Thyroid gland (tissue), 4 donors: ENCODE measurements around the gene VPS50. TPM values are rescaled to one million over a fixed set of nuclear protein-coding genes. Genes with fewer than 3 reads are reported as not detected.

Experiments used
- DNase-seq, 2 donors: peaks; one replicate each; pipeline ENCODE4 v3.0.0-alpha.2; 2019
- H3K27ac ChIP-seq, 3 donors: fragments of 200-600 bp; sonication (generic); 1 replicate in 2 of 3; 2 replicates in 1 of 3; pipeline ENCODE4 v1.5.1; 2016 to 2019; ENCODE audit warnings: mild to moderate bottlenecking in 1 of 3, moderate library complexity in 1 of 3
- H3K27me3 ChIP-seq: fragments of 200-600 bp; sonication (generic); one replicate; pipeline ENCODE4 v1.5.1; 2019
- H3K36me3 ChIP-seq, 2 donors: fragments of 200-600 bp; sonication (generic); one replicate each; pipeline ENCODE4 v1.5.1; 2016 to 2019
- H3K4me1 ChIP-seq, 2 donors: fragments of 200-600 bp; sonication (generic); one replicate each; pipeline ENCODE4 v1.5.1; 2017 to 2019
- H3K4me3 ChIP-seq, 3 donors: fragments of 200-600 bp; sonication (generic); replicated peaks in 1 of 3; 1 replicate in 2 of 3; 2 replicates in 1 of 3; pipeline ENCODE4 v1.5.1; 2016; ENCODE audit warnings: mild to moderate bottlenecking in 1 of 3
- H3K9me3 ChIP-seq: fragments of 200-600 bp; sonication (generic); one replicate; pipeline ENCODE4 v1.5.1; 2017
- POLR2A ChIP-seq, 2 donors: fragments of 450-650 bp; IDR thresholded peaks; one replicate each; pipeline ENCODE4 v1.6.1; 2017; ENCODE audit warnings: antibody characterized with exemption in 2 of 2, mild to moderate bottlenecking in 2 of 2, moderate library complexity in 1 of 2
- WGBS, 2 donors: methylation state at CpG; one replicate each; pipeline ENCODE4 v1.1.5; 2017; 5-methylcytosine and 5-hydroxymethylcytosine counted together
- intact Hi-C: fragments of 100-400 bp; cut with DNase I; formaldehyde crosslinking; loops from one replicate; pipeline ENCODE4 v1.15.1; 2023
- total RNA-seq, 4 donors: library from RNA; depleted of rRNA; stranded (reverse); fragments of >200 nt; gene quantifications; one replicate each; pipeline ENCODE4 v1.2.3, GENCODE V29; 2016
- TF ChIP-seq, protein P1 (sequence below), 6 experiments: fragments of 200-600 bp in 3 of 6; fragments of 450-650 bp in 3 of 6; sonication (generic) in 3 of 6; IDR thresholded peaks; one replicate each; pipeline ENCODE4 v1.5.1; 2016 to 2019; ENCODE audit warnings: antibody characterized with exemption in 6 of 6, mild to moderate bottlenecking in 2 of 6, inconsistent platforms in 1 of 6, moderate library complexity in 1 of 6

The VPS50 gene
- total RNA-seq, 4 donors from 2014 or later = 27.4 to 41.1 (median 36.0) TPM

GRCh38 chr7:93293229-93293628 lies 61.1 kb downstream of the VPS50 start:
- H3K9me3 ChIP-seq = no peaks in the 10 kb centered on the region

DNA sequence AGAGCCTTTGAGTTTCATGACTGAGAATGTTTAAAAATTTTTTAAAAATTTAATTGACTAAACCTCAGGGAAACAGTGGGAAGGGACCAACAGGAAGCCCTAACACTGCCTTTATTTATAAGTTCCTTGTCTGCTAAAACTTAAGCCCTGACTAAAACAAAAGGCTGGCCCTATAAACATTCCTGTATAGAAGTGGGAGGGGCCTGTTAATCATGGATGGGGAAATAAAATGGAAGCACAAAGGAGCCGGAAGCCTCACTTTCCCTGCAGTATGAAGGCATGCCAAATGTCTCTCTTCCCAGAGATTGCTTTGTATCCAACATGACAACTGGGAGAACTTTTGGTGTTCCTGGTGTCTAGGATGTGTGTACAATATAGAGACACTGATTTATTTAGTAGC lies 66.0 kb downstream of the VPS50 start:
- no peak for TF ChIP-seq POLR2A (IDR thresholded peaks at IDR 0.05)
- TF ChIP-seq, protein P1, sequence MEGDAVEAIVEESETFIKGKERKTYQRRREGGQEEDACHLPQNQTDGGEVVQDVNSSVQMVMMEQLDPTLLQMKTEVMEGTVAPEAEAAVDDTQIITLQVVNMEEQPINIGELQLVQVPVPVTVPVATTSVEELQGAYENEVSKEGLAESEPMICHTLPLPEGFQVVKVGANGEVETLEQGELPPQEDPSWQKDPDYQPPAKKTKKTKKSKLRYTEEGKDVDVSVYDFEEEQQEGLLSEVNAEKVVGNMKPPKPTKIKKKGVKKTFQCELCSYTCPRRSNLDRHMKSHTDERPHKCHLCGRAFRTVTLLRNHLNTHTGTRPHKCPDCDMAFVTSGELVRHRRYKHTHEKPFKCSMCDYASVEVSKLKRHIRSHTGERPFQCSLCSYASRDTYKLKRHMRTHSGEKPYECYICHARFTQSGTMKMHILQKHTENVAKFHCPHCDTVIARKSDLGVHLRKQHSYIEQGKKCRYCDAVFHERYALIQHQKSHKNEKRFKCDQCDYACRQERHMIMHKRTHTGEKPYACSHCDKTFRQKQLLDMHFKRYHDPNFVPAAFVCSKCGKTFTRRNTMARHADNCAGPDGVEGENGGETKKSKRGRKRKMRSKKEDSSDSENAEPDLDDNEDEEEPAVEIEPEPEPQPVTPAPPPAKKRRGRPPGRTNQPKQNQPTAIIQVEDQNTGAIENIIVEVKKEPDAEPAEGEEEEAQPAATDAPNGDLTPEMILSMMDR (IDR thresholded peaks at IDR 0.05) = no peak
- H3K4me3 ChIP-seq = no peak overlapping the region
- 97 to 100% methylated on average over 1 of the region's 1 CpG for WGBS, 2 donors

More at GRCh38 chr7:93293229-93293628, 61.1 kb downstream of the VPS50 start:
- H3K36me3 ChIP-seq = no peaks in the 10 kb centered on the region
- H3K27ac ChIP-seq = no peak overlapping the region
- intact Hi-C loops = no loop called here
- H3K4me1 ChIP-seq = no peaks in the 10 kb centered on the region
- no peaks in the 10 kb centered on the region for H3K27me3 ChIP-seq
- 79 to 83% methylated on average over 2 of the region's 2 CpGs for WGBS, 2 donors
- no peak for DNase-seq
- no peak overlapping the region for H3K4me3 ChIP-seq
- TF ChIP-seq, protein P1 (IDR thresholded peaks at IDR 0.05) = no peak
- no peak for TF ChIP-seq POLR2A (IDR thresholded peaks at IDR 0.05)

DNA sequence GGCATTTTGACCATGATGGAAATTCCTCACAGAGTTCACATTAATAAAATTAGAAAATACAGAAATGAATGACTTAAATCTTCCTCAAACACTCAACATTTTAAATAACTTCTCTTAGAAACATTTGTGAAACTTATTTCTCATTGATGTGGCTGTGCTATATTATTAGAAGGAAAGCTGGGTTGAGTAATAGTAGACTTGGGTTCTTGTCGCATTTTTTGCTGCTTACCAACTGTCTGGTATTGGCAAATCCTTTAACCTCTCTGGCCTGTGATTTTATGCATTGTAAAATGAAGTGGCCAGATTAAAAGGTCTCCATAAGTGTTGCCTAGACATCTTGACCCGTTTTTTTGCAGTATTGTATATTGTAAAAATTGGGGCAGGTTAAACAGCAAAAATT lies 66.5 kb downstream of the VPS50 start:
- no peak overlapping the region for H3K27ac ChIP-seq
- no peaks in the 10 kb centered on the region for H3K4me1 ChIP-seq
- TF ChIP-seq POLR2A (IDR thresholded peaks at IDR 0.05) = no peak
- TF ChIP-seq, protein P1 (IDR thresholded peaks at IDR 0.05) = no peak
- intact Hi-C loops = no loop called here
- H3K4me3 ChIP-seq = no peak overlapping the region
- DNase-seq = no peak
- WGBS, 2 donors = 94 to 95% methylated on average over 2 of the region's 2 CpGs
- H3K36me3 ChIP-seq = peaks cover 0 to 3% of the 10 kb centered on the region in 2 donors
- H3K9me3 ChIP-seq = no peaks in the 10 kb centered on the region
- H3K27me3 ChIP-seq = no peaks in the 10 kb centered on the region

More for the DNA sequence above, 66.0 kb downstream of the VPS50 start:
- Histone ChIP-seq H3K36me3 (peaks cover 0 to 3% of the 10 kb centered on the region in 2 donors), H3K4me1 (no peaks in the 10 kb centered on the region), H3K27me3 (no peaks in the 10 kb centered on the region), H3K27ac (no peak overlapping the region), H3K9me3 (no peaks in the 10 kb centered on the region)
- no peak for DNase-seq
- intact Hi-C loops = no loop called here

DNA sequence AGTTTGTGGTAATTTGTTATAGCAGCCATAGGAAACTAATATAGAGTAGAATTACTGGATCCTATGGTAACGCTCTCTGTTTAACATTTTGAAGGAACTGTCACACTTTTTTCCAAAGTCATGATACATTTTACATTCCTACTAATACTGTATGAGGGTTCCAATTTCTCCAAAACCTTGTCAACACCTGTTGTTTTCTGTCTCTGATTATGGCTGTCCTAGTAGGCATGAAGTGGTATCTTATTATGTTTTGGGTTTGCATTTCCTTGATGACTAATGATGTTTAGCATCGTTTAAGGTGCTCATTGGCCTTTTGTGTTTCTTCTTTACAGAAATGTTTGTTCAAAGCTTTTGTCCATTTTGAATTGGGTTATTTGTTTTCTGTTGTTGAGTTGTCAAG lies 69.6 kb downstream of the VPS50 start:
- no peaks in the 10 kb centered on the region for H3K9me3 ChIP-seq
- TF ChIP-seq, protein P1 (IDR thresholded peaks at IDR 0.05) = no peak
- TF ChIP-seq POLR2A (IDR thresholded peaks at IDR 0.05) = no peak
- H3K4me3 ChIP-seq = no peak overlapping the region
- no peak overlapping the region for H3K27ac ChIP-seq
- whole genome bisulfite sequencing, 2 donors = 94 to 97% methylated on average over 2 of the region's 2 CpGs
- intact Hi-C loops = no loop called here
- no peak for DNase-seq
- no peaks in the 10 kb centered on the region for H3K4me1 ChIP-seq
- no peaks in the 10 kb centered on the region for H3K27me3 ChIP-seq
- peaks cover 0 to 3% of the 10 kb centered on the region in 2 donors for H3K36me3 ChIP-seq

- Histone ChIP-seq H3K27ac (no peak overlapping the region), H3K36me3 (no peaks in the 10 kb centered on the region), H3K4me1 (no peaks in the 10 kb centered on the region), H3K4me3 (no peak overlapping the region), H3K9me3 (no peaks in the 10 kb centered on the region), H3K27me3 (no peaks in the 10 kb centered on the region)
- TF ChIP-seq POLR2A (IDR thresholded peaks at IDR 0.05) = no peak
- TF ChIP-seq, protein P1 (IDR thresholded peaks at IDR 0.05) = no peak
- WGBS, 2 donors = 79 to 80% methylated on average over 5 of the region's 5 CpGs
- intact Hi-C loops = no loop called here
- no peak for DNase-seq
These were observed 75.0 kb downstream of the VPS50 start for GRCh38 chr7:93307131-93307660.
